Ovary (tissue), 9 donors: ENCODE measurements around the gene IZUMO1. TPM values are rescaled to one million over a fixed set of nuclear protein-coding genes. Genes with fewer than 3 reads are reported as not detected.

ENCODE experiments used
- DNase-seq, 5 donors: peaks; one replicate each; pipeline ENCODE4 v3.0.0-alpha.2; 2019 to 2020
- H3K27ac ChIP-seq, 2 donors: fragments of 200-600 bp; one replicate each; pipeline versions ENCODE4 v1.5.1 to v1.8.0; 2019 to 2022
- H3K27me3 ChIP-seq: fragments of 200-600 bp; one replicate; pipeline ENCODE4 v1.8.0; 2022
- H3K36me3 ChIP-seq: fragments of 200-600 bp; sonication (generic); one replicate; pipeline ENCODE4 v1.5.1; 2019
- H3K4me1 ChIP-seq: one replicate; pipeline ENCODE4 v1.8.1; 2013; ENCODE audit warnings: mild to moderate bottlenecking, moderate library complexity; ENCODE audit not compliant: insufficient read depth
- H3K4me3 ChIP-seq: fragments of 200-600 bp; sonication (generic); one replicate; pipeline ENCODE4 v1.5.1; 2017
- H3K9me3 ChIP-seq, 2 donors: fragments of 200-600 bp in 1 of 2; sonication (generic) in 1 of 2; one replicate each; pipeline versions ENCODE4 v1.5.1 to v1.8.1; 2013 to 2019; ENCODE audit warnings: mild to moderate bottlenecking in 1 of 2, moderate library complexity in 1 of 2
- CTCF ChIP-seq, 3 donors: fragments of 450-650 bp in 2 of 3; fragments of 200-600 bp in 1 of 3; IDR thresholded peaks; one replicate each; pipeline versions ENCODE4 v1.5.1 to v1.8.0; 2016 to 2022; ENCODE audit warnings: antibody characterized with exemption in 3 of 3, mild to moderate bottlenecking in 1 of 3
- EP300 ChIP-seq: sonication (generic); formaldehyde crosslinking; IDR thresholded peaks from one replicate; pipeline ENCODE4 v1.6.1; 2017; ENCODE audit warnings: antibody characterized with exemption
- POLR2A ChIP-seq: fragments of 450-650 bp; IDR thresholded peaks from one replicate; pipeline ENCODE4 v1.6.1; 2017; ENCODE audit warnings: antibody characterized with exemption, mild to moderate bottlenecking, moderate library complexity
- WGBS, 3 donors: extraction: QIAGEN DNeasy Blood & Tissue Kit in 1 of 3; methylation state at CpG; one replicate each; pipeline versions ENCODE4 v1.1.5 to v1.1.7; 2013 to 2017; 5-methylcytosine and 5-hydroxymethylcytosine counted together
- intact Hi-C, 4 donors: fragments of 100-400 bp; cut with DNase I; formaldehyde crosslinking; loops; one replicate each; pipeline versions ENCODE4 v1.11.0 to v1.15.1; 2022 to 2023
- polyA plus RNA-seq, 2 donors: library from polyadenylated mRNA; stranded (reverse); fragments of 200-250 nt in 1 of 2; fragments of 350-450 nt in 1 of 2; fragmentation: Illumina TruSeq in 1 of 2; extraction: RNeasy Lipid Tissue Mini Kit (QIAGEN cat#74804) in 1 of 2; gene quantifications; one replicate each; pipeline ENCODE4 v1.2.3, GENCODE V29; 2013 to 2014
- total RNA-seq, 7 donors: library from RNA; depleted of rRNA in 2 of 7; stranded (reverse); fragments of >200 nt in 2 of 7; fragmentation: NEBNext Ultra II Directional in 3 of 7; extraction: Animal tissue kit (Norgen Biotek cat#: 25700) in 3 of 7; gene quantifications; one replicate each; pipeline versions ENCODE4 v1.1.0 to v1.2.4, GENCODE V29; 2016 to 2023
- donor health status: DM: no; HTN: no; CAD: no; lungs with moderate emphysema.
- donor health status: DM: no; HTN: no; CAD: no.
- donor health status: Bipolar disorder and iron deficiency.
- donor health status: DM: yes; HTN: yes; CAD: no.
- donor health status: DM: no; HTN: no; CAD: no.
- donor health status: DM: yes; HTN: yes; CAD: no.

Gene IZUMO1
- total and polyA plus RNA-seq, 9 donors: 0.08 to 0.67 (median 0.12) TPM; not detected in 5

DNA sequence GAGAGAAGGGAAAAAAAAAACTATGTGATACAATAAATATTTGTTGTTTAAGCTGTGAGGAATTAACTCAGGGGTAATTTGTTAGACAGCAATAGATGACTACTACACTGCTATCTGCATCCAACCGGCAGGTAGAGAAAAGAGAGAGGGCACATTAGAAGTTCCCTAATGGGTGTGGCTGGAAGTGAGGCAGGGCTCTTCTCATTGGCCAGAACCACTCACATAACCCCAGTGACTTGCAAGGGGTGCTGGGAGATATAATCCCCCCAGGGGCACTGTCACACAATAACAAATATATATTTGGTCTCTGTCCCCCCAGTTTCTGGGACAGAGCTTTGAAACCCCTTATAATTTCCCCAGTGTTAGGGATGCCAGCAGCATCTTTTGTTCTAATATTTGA lies 32.9 kb upstream of the IZUMO1 start:
- no peak for DNase-seq
- TF ChIP-seq POLR2A: no peak
- no peak for TF ChIP-seq CTCF (IDR thresholded peaks at IDR 0.05)
- no peak for TF ChIP-seq EP300
- Histone ChIP-seq H3K4me1 (no peaks in the 10 kb centered on the region), H3K27me3 (no peaks in the 10 kb centered on the region), H3K36me3 (no peaks in the 10 kb centered on the region), H3K27ac (no peak overlapping the region), H3K9me3 (no peaks in the 10 kb centered on the region), H3K4me3 (no peak overlapping the region)
- 48 to 100% (median 62%) methylated on average over 1 of the region's 1 CpG for WGBS, 3 donors
- intact Hi-C loops: loop anchor here in 1 of 4 donors (5.0 kb wide), 1 partner anchor 193 kb away; no protein-coding TSS in a partner anchor

GRCh38 chr19:48777720-48778119 lies 31.0 kb upstream of the IZUMO1 start:
- DNase-seq: no peak
- TF ChIP-seq POLR2A: no peak
- no peak for TF ChIP-seq EP300
- TF ChIP-seq CTCF (IDR thresholded peaks at IDR 0.05): no peak
- Histone ChIP-seq H3K36me3 (no peaks in the 10 kb centered on the region), H3K4me1 (peaks cover under 1% of the 10 kb centered on the region), H3K27me3 (no peaks in the 10 kb centered on the region), H3K9me3 (no peaks in the 10 kb centered on the region), H3K27ac (no peak overlapping the region), H3K4me3 (no peak overlapping the region)
- intact Hi-C loops: no loop called here
- 87 to 90% (median 88%) methylated on average over 12 of the region's 12 CpGs for WGBS, 3 donors

DNA sequence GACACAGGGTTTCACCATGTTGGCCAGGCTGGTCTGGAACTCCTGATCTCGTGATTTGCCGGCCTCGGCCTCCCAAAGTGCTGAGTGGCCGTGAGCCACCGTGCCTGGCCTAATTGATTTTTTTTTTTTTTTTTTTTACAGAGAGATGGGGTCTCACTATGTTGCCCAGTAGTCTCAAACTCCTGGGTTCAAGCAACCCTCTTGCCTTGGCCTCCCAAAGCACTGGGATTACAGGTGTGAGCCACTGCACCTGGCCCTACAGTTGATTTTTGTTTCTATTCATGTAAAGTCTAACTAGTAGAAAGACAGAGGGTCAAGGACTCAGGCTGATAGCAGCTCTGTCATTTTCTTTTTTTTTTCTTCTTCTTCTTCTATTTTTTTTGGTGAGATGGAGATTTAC lies 30.4 kb upstream of the IZUMO1 start:
- intact Hi-C loops: no loop called here
- no peak overlapping the region for H3K27ac ChIP-seq
- H3K27me3 ChIP-seq: no peaks in the 10 kb centered on the region
- DNase-seq: no peak
- WGBS, 3 donors: 90 to 93% (median 91%) methylated on average over 5 of the region's 5 CpGs
- no peaks in the 10 kb centered on the region for H3K36me3 ChIP-seq
- no peak for TF ChIP-seq EP300
- TF ChIP-seq CTCF (IDR thresholded peaks at IDR 0.05): no peak
- no peak for TF ChIP-seq POLR2A
- no peak overlapping the region for H3K4me3 ChIP-seq
- peaks cover 4% of the 10 kb centered on the region for H3K4me1 ChIP-seq
- no peaks in the 10 kb centered on the region for H3K9me3 ChIP-seq

GRCh38 chr19:48772503-48772953 lies 25.8 kb upstream of the IZUMO1 start:
- Histone ChIP-seq H3K27me3 (no peaks in the 10 kb centered on the region), H3K4me3 (no peak overlapping the region), H3K4me1 (peaks cover 8% of the 10 kb centered on the region), H3K9me3 (no peaks in the 10 kb centered on the region), H3K27ac (no peak overlapping the region), H3K36me3 (no peaks in the 10 kb centered on the region)
- TF ChIP-seq CTCF (IDR thresholded peaks at IDR 0.05): no peak
- TF ChIP-seq POLR2A: no peak
- TF ChIP-seq EP300: no peak
- WGBS, 3 donors: 12 to 21% (median 16%) methylated on average over 13 of the region's 13 CpGs
- intact Hi-C loops: no loop called here
- DNase-seq: peak in 2 of 5 donors; percentile 44 to 47
